T-helper 9 cell (primary cell): ENCODE measurements around the gene OSBPL5.

ENCODE experiments used
- DNase-seq: peaks from one replicate; pipeline ENCODE4 v3.0.0-alpha.2; 2020

The OSBPL5 gene

DNA sequence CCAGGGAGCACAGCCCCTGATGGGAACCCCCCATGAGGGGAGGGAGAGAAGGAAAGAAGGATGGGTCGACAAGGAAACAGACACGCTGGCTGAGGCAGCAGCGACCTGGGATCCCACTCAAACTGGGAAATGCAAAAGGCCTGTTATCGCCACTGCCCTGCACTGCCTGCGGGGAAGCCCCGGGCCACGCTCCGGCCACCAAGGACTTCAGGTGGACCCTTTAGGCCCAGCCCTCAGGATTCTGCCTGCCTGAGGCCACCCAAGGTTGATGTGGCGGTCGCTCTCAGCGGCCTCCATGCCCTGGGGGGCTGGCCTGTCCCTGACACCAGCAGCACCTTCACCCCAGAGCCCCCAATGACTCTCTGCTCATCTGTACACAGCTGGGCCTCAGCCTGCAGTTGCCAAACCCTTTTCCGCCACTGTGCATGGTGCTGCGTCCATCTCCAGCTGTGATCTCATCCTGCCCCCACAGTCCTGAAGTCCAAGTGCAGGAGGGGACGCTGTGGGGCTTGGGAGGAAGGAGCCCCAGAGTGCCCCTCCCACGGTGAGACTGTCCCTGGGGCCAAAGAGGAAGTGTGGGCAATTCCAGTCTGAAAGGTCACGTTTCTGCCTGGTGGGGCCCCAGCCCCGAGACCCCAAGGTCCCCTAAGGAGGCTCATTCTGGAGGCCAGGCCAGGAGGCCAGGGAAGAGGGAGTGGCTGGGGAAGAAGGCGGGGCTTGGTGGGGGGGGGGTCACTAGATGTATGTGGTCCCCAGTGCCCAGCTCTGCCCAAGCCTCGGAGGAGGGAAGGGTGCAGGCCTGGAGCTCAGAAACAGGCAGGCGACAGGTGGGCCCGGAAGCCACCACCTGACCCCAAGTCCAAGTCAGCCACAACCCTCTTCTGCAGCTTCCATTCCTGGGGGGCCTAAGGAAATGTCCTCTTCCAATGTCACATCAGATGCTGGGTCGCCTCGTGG is 31.6 kb downstream of the OSBPL5 start:
- DNase-seq, result no peak

GRCh38 chr11:3132831-3133260 is 32.3 kb downstream of the OSBPL5 start:
- DNase-seq, result no peak

DNA sequence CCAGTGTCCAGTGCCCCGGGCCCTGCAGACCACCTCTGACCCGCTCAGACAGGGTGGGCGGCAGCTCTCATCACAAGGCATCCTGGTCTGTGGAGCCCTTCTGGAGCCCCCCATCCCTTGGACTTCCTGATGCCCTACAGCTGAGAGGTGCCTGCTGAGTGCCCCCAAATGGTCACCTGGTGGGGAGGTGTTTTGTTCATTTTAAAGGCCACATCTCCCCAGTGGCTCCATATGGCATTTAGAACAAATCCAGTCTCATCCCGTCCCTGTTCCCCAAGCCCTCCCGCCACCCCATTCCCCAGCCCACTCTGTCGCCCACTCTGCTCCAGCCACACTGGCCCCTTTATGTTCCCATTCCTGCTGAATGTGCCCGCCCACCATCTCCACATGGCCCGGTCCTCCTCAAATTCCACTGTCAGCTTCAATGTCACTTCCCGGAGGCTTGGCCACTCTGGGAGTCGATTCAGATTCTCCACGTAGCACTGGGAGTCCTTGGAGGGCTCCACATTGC is 32.8 kb downstream of the OSBPL5 start:
- no peak for DNase-seq

DNA sequence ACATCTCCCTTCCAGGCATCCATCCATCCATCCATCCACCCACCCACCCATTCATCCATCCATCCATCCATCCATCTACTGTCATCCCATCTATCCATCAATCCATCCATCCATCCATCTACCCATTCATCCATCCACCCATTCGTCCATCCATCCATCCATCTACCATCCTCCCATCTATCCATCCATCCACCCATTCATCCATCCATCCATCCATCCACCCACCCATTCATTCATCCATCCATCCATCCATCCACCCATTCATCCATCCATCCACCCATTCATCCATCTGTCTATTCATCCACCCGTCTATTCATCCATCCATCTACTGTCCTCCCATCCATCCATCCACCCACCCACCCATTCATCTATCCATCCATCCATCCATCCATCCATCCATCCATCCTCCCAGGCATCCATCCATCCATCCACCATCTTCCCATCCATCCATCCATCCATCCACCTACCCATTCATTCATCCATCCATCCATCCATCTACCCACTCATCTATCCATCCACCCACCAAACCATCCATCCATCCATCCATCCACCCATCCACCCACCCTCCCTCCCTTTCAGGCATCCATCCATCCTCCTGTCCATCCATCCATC is 33.7 kb downstream of the OSBPL5 start:
- DNase-seq, result no peak

DNA sequence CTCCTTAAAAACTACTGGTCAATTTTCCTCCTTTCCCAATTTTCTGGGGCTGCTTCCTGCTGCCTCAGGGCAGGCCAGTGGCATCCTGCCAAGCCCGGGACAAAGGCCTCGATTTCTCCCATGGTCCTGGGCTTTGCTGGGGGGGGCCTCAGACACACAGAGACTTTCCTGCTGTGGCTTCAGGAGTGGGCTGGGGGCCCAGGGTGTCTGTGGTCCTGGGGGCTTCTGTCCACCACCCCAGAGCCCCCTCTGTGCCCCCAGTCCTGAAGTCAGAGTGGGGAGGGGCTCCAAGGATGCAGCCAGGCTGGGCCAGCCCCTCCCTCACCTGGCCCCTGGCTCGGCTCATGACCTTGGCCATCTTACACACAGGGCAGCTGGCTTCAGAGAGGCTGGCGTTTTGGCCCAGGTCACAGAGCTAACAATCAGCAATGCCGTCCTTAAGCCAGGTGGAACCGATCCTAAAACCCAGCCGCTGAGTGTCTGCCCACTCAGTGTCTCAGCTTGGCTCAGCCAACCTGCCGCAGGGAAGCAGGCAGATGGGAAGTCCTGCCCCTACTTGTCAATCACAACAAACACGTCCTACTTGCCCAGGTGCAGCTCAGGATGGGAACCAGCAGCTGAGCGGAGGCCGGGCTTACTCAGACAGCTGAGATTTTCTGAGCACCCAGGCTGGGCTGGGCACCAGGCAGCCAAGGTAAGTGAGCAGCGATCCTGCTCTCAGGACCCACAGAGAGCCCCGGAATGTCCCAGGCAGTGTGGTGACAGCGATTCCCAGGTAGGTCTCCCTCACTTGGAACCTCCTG is 34.6 kb downstream of the OSBPL5 start:
- no peak for DNase-seq

DNA sequence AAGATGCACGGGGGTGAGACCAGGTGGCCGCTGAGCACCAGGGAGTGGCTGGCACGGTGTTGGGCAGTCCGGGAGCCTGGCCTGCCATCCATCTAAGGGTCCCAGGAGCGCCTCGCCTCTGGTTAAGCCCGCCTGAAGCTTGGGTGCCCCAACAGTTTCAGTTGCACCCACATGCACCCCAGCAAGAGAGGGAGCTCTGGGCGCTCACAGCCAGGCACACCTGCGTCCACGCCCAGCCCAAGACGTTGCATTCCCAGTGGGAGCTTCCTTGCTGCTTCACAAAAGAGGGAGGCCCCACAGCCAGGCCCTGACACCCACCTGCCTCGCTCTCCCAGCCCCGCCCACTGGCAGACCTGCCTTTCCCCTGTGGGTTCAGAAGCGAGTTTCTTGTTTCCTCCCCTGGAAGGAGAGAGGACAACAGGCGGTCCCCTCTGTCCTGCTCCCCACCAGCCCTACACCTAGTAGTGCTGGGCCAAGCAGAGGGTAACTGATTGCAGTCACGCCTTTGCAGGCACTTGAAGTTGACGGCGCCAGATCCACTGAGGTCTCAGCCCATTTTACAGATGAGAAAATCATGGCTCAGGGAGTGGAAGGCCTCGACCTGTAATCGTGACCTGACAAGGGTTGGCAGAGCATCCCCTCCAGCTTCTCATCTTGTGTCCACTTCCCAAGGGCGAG is 35.4 kb downstream of the OSBPL5 start:
- no peak for DNase-seq

DNA sequence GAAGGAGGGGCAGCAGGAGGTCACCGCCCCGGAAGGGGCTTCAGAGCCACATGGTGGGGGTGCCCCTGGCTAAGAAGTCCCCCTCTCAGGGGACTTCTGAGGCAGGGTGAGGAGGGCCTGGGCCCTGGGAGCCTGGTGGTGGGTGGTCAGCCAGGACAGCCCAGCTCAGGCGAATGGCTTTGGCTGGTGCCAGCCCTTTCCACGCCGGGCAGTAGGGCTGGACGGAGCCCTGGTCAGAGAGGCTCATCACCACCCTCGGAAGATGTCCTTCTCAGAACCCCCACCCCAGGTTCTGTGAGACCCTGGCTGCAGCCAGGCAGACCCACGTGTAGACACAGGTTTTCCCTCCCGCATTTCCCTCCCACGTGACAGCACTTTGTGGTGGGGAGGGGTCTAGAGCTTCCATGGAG is 35.9 kb downstream of the OSBPL5 start:
- DNase-seq, result no peak

DNA sequence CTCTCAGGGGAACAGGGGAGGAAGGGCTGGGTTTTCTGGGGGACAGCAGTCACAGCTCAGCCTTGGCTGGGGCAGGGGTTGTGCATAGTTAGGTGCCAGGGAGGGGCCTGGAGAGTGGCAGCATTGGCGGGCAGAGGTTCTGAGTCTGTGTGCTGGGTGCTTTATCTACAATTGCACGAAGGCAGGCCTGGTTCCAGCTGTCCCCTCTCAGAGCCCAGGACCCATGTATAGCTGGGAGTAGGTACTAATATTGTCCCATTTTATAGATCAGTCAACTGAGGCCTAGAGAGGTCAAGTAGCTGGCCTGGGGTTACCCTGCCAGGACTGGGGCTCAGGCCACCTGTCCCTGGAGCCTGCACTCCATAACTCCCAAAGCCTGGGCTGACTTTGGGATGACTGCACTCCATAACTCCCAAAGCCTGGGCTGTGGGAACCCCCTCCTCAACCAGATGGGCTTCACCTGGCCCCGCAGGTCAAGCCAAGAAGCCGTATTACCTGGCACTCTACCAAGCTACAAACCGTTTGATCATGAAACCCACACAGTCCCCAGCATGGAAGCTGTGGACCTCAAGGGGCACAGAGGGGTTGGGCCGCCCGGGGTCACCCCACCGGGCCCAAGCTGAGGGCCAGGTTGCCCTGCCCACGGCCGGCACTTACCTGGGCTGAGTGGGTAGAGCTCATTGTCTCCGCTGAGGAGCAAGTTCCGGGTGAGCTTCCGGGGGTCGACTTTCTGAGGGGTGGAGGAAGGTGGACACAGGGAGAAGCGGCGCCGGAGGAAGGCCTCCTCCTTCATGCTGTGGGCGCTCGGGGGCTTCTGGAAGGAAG is 36.5 kb downstream of the OSBPL5 start:
- no peak for DNase-seq

DNA sequence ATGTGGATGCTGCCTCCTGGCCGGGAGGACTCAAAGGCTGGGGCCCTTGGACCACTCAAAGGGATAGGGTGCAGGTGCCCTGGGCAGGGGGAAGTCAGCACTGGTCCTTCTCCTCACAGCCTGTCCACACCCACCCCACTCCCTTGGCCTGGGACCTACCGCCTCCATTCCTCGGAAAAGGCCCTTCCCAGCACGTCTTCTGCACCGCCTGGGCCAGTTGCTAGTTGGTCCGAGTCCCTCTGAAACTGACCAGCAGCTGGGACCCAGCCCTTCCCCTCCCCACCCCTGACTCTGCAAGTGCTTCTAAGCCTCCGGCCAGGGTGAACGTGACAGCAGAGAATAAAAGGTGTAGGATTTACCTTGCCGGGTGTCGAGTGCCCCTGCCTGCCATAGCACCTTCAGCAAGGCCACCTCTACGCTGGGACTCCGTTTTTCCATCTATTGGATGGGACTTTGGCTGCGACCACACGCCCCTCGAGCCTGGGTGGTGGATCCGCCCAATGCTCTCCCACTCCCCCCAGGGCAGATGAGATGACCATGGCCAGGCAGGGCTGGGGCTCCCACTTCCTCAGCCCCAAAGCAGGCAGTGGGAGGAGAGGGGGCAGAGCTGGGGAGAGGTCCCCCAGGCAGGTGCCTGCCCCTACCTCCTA is 37.3 kb downstream of the OSBPL5 start:
- DNase-seq, result no peak

DNA sequence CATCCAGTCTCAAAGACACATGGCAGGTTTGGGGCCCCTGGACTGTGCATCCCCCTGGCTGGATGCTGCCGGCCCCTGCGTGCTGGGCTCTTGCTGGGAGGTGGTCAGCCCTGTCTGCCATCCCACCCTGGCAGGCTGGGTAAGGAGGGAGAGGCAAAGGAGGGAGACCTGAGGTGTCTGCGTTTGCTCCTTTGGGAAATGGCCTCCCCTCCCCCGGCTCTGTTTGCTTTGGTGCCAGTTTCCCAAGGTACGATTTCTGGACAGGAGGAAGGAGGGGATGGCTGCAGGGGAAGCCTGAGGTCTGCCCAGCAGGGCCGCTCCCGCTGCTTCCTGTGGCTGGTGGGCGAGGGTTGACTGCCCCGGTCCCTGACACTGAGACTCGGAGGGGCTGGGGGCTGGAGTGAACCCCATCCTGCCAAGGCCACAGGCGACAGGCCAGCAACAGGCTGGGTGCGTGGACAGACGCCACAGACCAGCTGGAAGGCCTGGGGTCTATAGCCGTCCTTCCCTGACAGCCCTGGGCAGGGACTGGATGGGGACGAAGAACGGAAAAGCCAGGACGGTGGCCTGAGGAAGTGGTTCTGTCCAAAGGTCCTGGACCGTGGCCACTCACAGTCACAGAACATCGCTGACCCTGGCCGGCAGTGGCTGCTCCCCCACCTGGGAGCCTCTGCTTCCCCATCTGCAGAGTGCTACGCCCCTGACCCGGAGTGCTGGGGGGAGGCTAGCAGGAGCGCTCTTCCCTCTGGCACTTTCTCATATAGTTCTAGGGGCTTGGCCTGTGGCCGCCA is 38.0 kb downstream of the OSBPL5 start:
- DNase-seq, result no peak

GRCh38 chr11:3126207-3126865 is 38.8 kb downstream of the OSBPL5 start:
- DNase-seq, result no peak

- DNase-seq, result no peak
Observed at GRCh38 chr11:3124821-3125220, 40.3 kb downstream of the OSBPL5 start.

GRCh38 chr11:3123761-3124733 is 41.1 kb downstream of the OSBPL5 start:
- DNase-seq, result no peak

GRCh38 chr11:3123305-3123704 is 41.8 kb downstream of the OSBPL5 start:
- DNase-seq, result no peak

DNA sequence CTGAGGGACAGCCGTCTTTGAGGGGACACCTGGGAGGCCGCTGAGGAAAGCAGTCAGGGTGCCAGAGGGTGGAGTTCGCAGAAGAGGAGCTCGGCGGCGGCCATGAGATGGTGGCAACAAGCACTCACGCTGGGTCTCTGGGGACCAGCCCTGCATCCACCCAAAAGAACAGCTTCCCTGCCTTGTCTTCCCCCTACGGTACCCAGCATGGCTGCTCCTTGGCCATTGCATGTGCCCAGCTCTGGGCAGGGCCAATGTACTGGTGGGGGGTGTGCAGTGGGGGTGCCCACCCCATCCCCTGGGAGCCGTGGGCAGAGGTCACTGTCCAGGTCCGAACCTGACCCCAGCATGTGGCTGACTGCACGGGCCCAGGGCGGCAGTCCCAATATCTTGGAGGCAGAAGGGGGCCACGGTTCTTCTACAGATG is 42.3 kb downstream of the OSBPL5 start:
- no peak for DNase-seq

DNA sequence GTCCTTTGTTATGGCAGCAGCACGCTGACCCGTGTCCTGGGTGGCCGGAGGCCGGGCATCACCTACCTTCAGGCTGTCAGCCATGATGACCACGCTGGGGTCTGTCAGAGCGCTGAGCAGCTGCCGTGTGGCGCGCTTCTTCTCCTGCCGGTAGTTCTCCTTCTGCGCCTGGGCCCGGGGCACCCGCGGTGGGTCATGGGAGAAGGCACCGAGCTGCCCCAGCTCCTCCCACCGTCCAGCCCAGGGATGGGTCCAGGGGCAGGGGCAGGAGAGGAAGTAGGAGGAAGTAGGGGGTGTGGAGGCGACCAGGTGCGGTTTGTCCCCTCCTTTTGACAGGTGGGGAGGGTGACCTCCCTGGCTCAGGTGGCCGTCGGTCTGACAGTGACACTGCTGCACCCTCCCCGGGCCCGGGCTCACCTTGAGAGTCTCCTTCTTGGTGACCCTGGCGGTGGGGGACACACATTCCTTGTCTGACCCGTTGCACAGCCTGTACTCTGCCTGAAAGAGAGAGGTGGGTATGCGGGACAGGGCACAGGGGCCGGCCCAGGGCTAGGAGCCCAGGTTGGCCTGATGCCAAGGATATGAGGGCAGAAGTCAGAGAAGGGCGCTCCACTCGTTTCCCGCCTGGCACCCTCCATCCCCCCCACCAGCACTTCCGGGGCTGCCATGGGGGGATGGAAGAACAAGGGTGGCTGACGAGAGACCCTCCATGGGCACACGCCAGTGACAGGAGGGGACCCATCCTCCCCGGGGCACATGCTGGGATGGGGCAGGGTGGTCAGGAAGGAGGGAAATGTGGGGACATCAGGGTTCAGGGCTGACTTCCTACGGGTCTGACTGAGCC is 43.0 kb downstream of the OSBPL5 start:
- no peak for DNase-seq

DNA sequence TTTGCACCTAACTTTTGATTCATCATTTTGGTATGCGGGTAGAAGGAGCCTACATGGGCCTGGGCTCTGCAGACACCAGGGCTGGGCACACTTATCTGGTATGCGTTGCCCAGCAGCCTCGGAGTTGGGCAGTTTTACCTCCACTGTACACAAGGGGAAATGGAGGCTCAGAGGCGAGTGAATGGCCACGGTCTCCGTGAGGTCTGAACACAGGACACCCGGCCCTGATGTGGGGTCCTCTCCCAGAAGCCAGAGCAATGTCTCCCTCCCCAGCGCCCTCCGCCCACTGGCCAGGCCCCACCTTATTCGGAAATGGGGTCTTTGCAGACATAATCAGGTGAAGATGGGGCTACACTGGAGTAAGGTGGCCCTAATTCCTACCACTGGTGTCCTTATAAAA is 43.7 kb downstream of the OSBPL5 start:
- DNase-seq, result no peak
